ENCODE results near the gene CIAO2B. TPM values are rescaled to one million over a fixed set of nuclear protein-coding genes. Genes with fewer than 3 reads are reported as not detected.

The CIAO2B gene
- polyA plus RNA-seq, 1 donor (not counting 4 experiments of a cell fraction or from before 2014, with no cell fraction given), result 105 TPM

GRCh38 chr16:66928702-66929388, 5.4 kb downstream of the CIAO2B start:
- Histone ChIP-seq H3K9me3 (ENCODE audit: control insufficient read depth, low read depth, low read length) (no peaks in the 10 kb centered on the region), H3K4me3 (ENCODE audit: control insufficient read depth in 2 of 3, extremely low read depth in 1 of 3, insufficient read depth in 2 of 3, low read depth in 1 of 3, low read length in 3 of 3) (no peak overlapping the region), H3K27me3 (ENCODE audit: control insufficient read depth, extremely low read depth, insufficient read depth, low read length) (peaks cover 22% of the 10 kb centered on the region), H3K9me1 (ENCODE audit: control insufficient read depth, extremely low read depth, insufficient read depth, low read length) (no peaks in the 10 kb centered on the region), H3K4me2 (ENCODE audit: control insufficient read depth, extremely low read depth, insufficient read depth, low read depth, low read length) (no peak overlapping the region), H2AFZ (ENCODE audit: control insufficient read depth, low read length) (no peak overlapping the region), H4K20me1 (ENCODE audit: control insufficient read depth, extremely low read depth, insufficient read depth, low read length) (no peaks in the 10 kb centered on the region), H3K36me3 (ENCODE audit: control insufficient read depth in 2 of 2, extremely low read depth in 1 of 2, insufficient read depth in 2 of 2, low read length in 2 of 2) (peaks cover 0 to 8% of the 10 kb centered on the region in 2 experiments), H3K4me1 (ENCODE audit: control insufficient read depth, extremely low read depth, insufficient read depth, low read length) (peaks cover 26% of the 10 kb centered on the region), H3K9ac (ENCODE audit: control insufficient read depth, extremely low read depth, insufficient read depth, low read length) (no peak overlapping the region), H3K79me2 (ENCODE audit: control insufficient read depth, insufficient read depth, low read length) (peaks cover 8% of the 10 kb centered on the region), H3K27ac (ENCODE audit: control insufficient read depth, insufficient read depth, low read length) (no peak overlapping the region)
- dilution Hi-C loops (cut with MboI; ENCODE audit: extremely low pct_ligation_motif_present, low sequenced_read_pairs), result no loop called here
- DNase-seq (ENCODE audit: low read depth, low spot score), result no peak
- TF ChIP-seq EZH2 (IDR thresholded peaks at IDR 0.05; ENCODE audit: low read length) (no peak), CTCF (optimal IDR thresholded peaks at IDR 0.05 in 1 of 3, IDR thresholded peaks at IDR 0.05 in 1 of 3, conservative IDR thresholded peaks at IDR 0.05 in 1 of 3; ENCODE audit: extremely low read depth in 1 of 3, insufficient read depth in 2 of 3, low read length in 3 of 3) (peak; percentile 38 to 71 (median 62))
- no peak for FAIRE-seq

- Histone ChIP-seq H3K9ac (ENCODE audit: control insufficient read depth, extremely low read depth, insufficient read depth, low read length) (no peak overlapping the region), H3K27ac (ENCODE audit: control insufficient read depth, insufficient read depth, low read length) (peak overlapping the region; percentile 4), H2AFZ (ENCODE audit: control insufficient read depth, low read length) (no peak overlapping the region), H3K9me3 (ENCODE audit: control insufficient read depth, low read depth, low read length) (no peaks in the 10 kb centered on the region), H3K9me1 (ENCODE audit: control insufficient read depth, extremely low read depth, insufficient read depth, low read length) (no peaks in the 10 kb centered on the region), H3K4me3 (ENCODE audit: control insufficient read depth in 2 of 3, extremely low read depth in 1 of 3, insufficient read depth in 2 of 3, low read depth in 1 of 3, low read length in 3 of 3) (no peak overlapping the region), H3K79me2 (ENCODE audit: control insufficient read depth, insufficient read depth, low read length) (no peaks in the 10 kb centered on the region), H3K36me3 (ENCODE audit: control insufficient read depth in 2 of 2, extremely low read depth in 1 of 2, insufficient read depth in 2 of 2, low read length in 2 of 2) (peaks cover 0 to 8% of the 10 kb centered on the region in 2 experiments), H3K27me3 (ENCODE audit: control insufficient read depth, extremely low read depth, insufficient read depth, low read length) (peaks cover 28% of the 10 kb centered on the region), H4K20me1 (ENCODE audit: control insufficient read depth, extremely low read depth, insufficient read depth, low read length) (no peaks in the 10 kb centered on the region), H3K4me2 (ENCODE audit: control insufficient read depth, extremely low read depth, insufficient read depth, low read depth, low read length) (no peak overlapping the region), H3K4me1 (ENCODE audit: control insufficient read depth, extremely low read depth, insufficient read depth, low read length) (peaks cover 19% of the 10 kb centered on the region)
- dilution Hi-C loops (cut with MboI; ENCODE audit: extremely low pct_ligation_motif_present, low sequenced_read_pairs), result no loop called here
- FAIRE-seq, result peak; percentile 58
- DNase-seq (ENCODE audit: low read depth, low spot score), result peak; percentile 81
- TF ChIP-seq EZH2 (IDR thresholded peaks at IDR 0.05; ENCODE audit: low read length) (no peak), CTCF (optimal IDR thresholded peaks at IDR 0.05 in 1 of 3, IDR thresholded peaks at IDR 0.05 in 1 of 3, conservative IDR thresholded peaks at IDR 0.05 in 1 of 3; ENCODE audit: extremely low read depth in 1 of 3, insufficient read depth in 2 of 3, low read length in 3 of 3) (no peak)
These were observed 6.1 kb downstream of the CIAO2B start for GRCh38 chr16:66927918-66928649.

All from keratinocyte (primary cell).